Measurements from ENCODE around the gene NUDT4. TPM values are rescaled to one million over a fixed set of nuclear protein-coding genes. Genes with fewer than 3 reads are reported as not detected.

The NUDT4 gene
- total and polyA plus RNA-seq, 2 of the 8 experiments (the other 6 are each of a cell fraction or from before 2014, with no cell fraction given), result 17.3 to 71.7 TPM

DNA sequence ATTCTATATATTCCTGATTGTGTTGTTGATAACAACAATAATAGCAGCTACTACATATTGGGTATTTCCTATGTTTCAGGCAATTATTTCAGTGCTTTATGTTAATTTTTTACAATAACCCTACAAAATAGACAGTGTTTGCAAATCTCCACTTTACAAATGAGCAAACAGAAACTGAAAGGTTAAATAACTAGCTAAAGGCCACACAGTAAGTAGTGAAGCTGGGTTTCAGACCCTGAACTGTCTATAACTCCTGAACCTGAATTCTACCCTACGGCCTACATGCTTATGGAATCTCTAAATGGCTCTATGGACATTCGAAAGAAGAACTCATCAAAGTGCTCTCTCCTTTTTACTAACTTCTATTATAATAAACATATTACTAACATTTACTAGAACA, 19.7 kb upstream of the NUDT4 start (continued):
- TF ChIP-seq SP4 (IDR thresholded peaks at IDR 0.05; ENCODE audit: low read length) (no peak), RNF2 (IDR thresholded peaks at IDR 0.05; ENCODE audit: borderline replicate concordance, low read depth, low read length, missing control alignments, poor library complexity, severe bottlenecking) (no peak), KDM5A (IDR thresholded peaks at IDR 0.05; ENCODE audit: low read length) (no peak)
- TF ChIP-seq, protein P1, sequence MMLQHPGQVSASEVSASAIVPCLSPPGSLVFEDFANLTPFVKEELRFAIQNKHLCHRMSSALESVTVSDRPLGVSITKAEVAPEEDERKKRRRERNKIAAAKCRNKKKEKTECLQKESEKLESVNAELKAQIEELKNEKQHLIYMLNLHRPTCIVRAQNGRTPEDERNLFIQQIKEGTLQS (IDR thresholded peaks at IDR 0.05; ENCODE audit: insufficient read depth, low read depth, low read length), result no peak

All from H1 (cell line).